SU-DHL-6 (cell line): ENCODE measurements around the gene TMED10.
A peak's percentile ranks its signal among the peaks of the same experiment; 100 is the strongest.

ENCODE experiments used
- H2AFZ ChIP-seq: fragments of 200-600 bp; sonication (generic); 2 replicates; pipeline ENCODE4 v1.6.1; 2014; ENCODE audit warnings: low read depth, mild to moderate bottlenecking, moderate library complexity, mixed read lengths, antibody characterized with exemption, low read length; ENCODE audit not compliant: severe bottlenecking
- H3F3A ChIP-seq: fragments of 200-600 bp; shearing (Covaris generic); 2 replicates; pipeline ENCODE4 v1.6.0; 2016; ENCODE audit warnings: antibody characterized with exemption, mild to moderate bottlenecking; ENCODE audit not compliant: insufficient read depth
- H3K27ac ChIP-seq: fragments of 200-600 bp; sonication (generic); 2 replicates; pipeline ENCODE4 v1.5.1; 2016; ENCODE audit warnings: low read depth, mild to moderate bottlenecking, low read length, moderate library complexity, mixed read lengths
- H3K27me3 ChIP-seq: fragments of 200-600 bp; sonication (generic), shearing (Covaris generic); 2 replicates; pipeline ENCODE4 v1.6.0; 2014; ENCODE audit warnings: mild to moderate bottlenecking, low read length
- H3K36me3 ChIP-seq: fragments of 200-600 bp; sonication (generic); 2 replicates; pipeline ENCODE4 v1.6.1; 2014; ENCODE audit warnings: mild to moderate bottlenecking, low read length, mixed read lengths
- H3K4me2 ChIP-seq: fragments of 300-600, 200-600 bp; shearing (Covaris generic), sonication (generic); 2 replicates; pipeline ENCODE4 v1.6.0; 2014; ENCODE audit warnings: low read length, low read depth, mild to moderate bottlenecking; ENCODE audit not compliant: poor library complexity, severe bottlenecking
- H3K4me3 ChIP-seq: fragments of 200-600 bp; sonication (generic); 2 replicates; pipeline ENCODE4 v1.5.1; 2014; ENCODE audit warnings: antibody characterized with exemption, low read length, mild to moderate bottlenecking, mixed read lengths; ENCODE audit not compliant: insufficient read depth, poor library complexity, severe bottlenecking
- H3K79me2 ChIP-seq: fragments of 200-600 bp; sonication (generic); 2 replicates; pipeline ENCODE4 v1.6.1; 2014; ENCODE audit warnings: mild to moderate bottlenecking, low read length, moderate library complexity; ENCODE audit not compliant: insufficient read depth
- H3K9ac ChIP-seq: fragments of 200-600 bp; sonication (generic); 2 replicates; pipeline ENCODE4 v1.7.0; 2014; ENCODE audit warnings: mild to moderate bottlenecking, low read length
- H3K9me2 ChIP-seq: fragments of 200-600 bp; sonication (generic); replicated peaks from 2 replicates; pipeline ENCODE4 v1.6.1; 2014; ENCODE audit warnings: low read length; ENCODE audit not compliant: insufficient read depth
- H3K9me3 ChIP-seq: fragments of 200-600 bp; sonication (generic); 2 replicates; pipeline ENCODE4 v1.6.1; 2014; ENCODE audit warnings: low read length, mixed read lengths; ENCODE audit not compliant: insufficient read depth
- H4K20me1 ChIP-seq: fragments of 200-600 bp; sonication (generic); 2 replicates; pipeline ENCODE4 v1.6.1; 2014; ENCODE audit warnings: low read depth, mild to moderate bottlenecking, antibody characterized with exemption, low read length, moderate library complexity, mixed read lengths
- EZH2phosphoT487 ChIP-seq: fragments of 200-600 bp; sonication (generic), shearing (Covaris generic); conservative IDR thresholded peaks from 2 replicates; pipeline ENCODE4 v1.6.1; 2018; ENCODE audit warnings: mild to moderate bottlenecking, antibody characterized with exemption, low read length, moderate library complexity, mixed read lengths
- TF ChIP-seq, protein P1 (sequence below): fragments of 200-600 bp; sonication (generic); IDR thresholded peaks from one replicate; pipeline ENCODE4 v1.5.1; 2017; ENCODE audit warnings: antibody characterized with exemption, mild to moderate bottlenecking, low read length, moderate library complexity; ENCODE audit not compliant: insufficient read depth, poor library complexity, severe bottlenecking

Gene TMED10

DNA sequence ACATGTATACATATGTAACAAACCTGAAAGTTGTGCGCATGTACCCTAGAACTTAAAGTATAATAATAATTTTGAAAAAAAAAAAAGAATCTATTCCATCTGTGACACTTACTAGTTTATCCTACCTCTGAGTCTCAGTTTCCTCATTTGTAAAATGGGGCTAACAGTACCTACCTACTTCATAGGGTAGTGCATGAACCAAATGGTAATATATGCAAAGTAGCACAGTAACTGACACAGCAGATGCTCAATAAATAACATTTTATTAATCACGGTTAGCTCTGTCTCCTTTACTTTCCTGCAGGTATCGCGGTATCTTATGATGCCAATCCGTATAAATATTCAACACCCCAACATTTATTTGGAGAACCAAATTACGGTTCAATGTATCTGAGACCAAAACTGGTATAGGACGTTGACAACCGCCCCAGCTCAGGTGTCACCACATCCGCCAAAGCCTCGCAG, 703 bp downstream of the TMED10 start:
- Histone ChIP-seq H2AFZ (peak overlapping the region; percentile 85), H3K9me2 (no peaks in the 10 kb centered on the region), H3K27me3 (no peaks in the 10 kb centered on the region), H3K36me3 (no peaks in the 10 kb centered on the region), H3K9ac (peak overlapping the region; percentile 65), H3K4me3 (peak overlapping the region; percentile 64), H3K79me2 (peaks cover 50% of the 10 kb centered on the region), H4K20me1 (no peaks in the 10 kb centered on the region; the same call in 1 of the 2 replicates), H3F3A (peaks cover 8% of the 10 kb centered on the region; the same call in 1 of the 2 replicates), H3K27ac (peak overlapping the region; percentile 89), H3K4me2 (peak overlapping the region; percentile 68), H3K9me3 (no peaks in the 10 kb centered on the region)
- TF ChIP-seq, protein P1, sequence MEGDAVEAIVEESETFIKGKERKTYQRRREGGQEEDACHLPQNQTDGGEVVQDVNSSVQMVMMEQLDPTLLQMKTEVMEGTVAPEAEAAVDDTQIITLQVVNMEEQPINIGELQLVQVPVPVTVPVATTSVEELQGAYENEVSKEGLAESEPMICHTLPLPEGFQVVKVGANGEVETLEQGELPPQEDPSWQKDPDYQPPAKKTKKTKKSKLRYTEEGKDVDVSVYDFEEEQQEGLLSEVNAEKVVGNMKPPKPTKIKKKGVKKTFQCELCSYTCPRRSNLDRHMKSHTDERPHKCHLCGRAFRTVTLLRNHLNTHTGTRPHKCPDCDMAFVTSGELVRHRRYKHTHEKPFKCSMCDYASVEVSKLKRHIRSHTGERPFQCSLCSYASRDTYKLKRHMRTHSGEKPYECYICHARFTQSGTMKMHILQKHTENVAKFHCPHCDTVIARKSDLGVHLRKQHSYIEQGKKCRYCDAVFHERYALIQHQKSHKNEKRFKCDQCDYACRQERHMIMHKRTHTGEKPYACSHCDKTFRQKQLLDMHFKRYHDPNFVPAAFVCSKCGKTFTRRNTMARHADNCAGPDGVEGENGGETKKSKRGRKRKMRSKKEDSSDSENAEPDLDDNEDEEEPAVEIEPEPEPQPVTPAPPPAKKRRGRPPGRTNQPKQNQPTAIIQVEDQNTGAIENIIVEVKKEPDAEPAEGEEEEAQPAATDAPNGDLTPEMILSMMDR = no peak
- TF ChIP-seq EZH2phosphoT487 = no peak

DNA sequence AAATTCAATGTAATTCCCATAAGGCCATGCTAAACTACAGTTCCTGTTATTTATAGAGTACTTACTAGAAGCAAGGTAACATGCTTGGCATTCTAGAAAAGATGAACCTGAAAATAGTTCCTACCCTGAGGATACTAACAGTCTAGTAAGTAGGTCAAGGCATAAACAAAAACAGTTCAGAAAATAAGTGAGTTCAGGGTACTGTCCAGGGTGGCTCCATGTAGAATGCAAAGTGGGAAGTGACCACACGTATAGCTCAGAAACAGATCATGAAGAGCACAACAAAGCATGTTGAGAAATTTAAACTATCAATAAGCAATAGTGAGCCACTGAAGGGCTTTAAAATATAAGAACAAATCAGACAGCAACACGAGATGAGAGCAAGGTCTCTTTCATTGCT, 2.3 kb downstream of the TMED10 start:
- no peak overlapping the region for H3K9ac ChIP-seq
- H3K36me3 ChIP-seq = no peaks in the 10 kb centered on the region
- no peaks in the 10 kb centered on the region for H3K27me3 ChIP-seq
- no peaks in the 10 kb centered on the region for H3K9me2 ChIP-seq
- no peak overlapping the region for H2AFZ ChIP-seq
- TF ChIP-seq, protein P1 = no peak
- TF ChIP-seq EZH2phosphoT487 = no peak
- no peaks in the 10 kb centered on the region for H3K9me3 ChIP-seq
- no peak overlapping the region for H3K27ac ChIP-seq
- no peak overlapping the region for H3K4me3 ChIP-seq
- no peaks in the 10 kb centered on the region; the same call in 1 of the 2 replicates for H4K20me1 ChIP-seq
- H3K4me2 ChIP-seq = peak overlapping the region; percentile 5
- H3K79me2 ChIP-seq = peaks cover 66% of the 10 kb centered on the region
- H3F3A ChIP-seq = peaks cover 8% of the 10 kb centered on the region; the same call in 1 of the 2 replicates

DNA sequence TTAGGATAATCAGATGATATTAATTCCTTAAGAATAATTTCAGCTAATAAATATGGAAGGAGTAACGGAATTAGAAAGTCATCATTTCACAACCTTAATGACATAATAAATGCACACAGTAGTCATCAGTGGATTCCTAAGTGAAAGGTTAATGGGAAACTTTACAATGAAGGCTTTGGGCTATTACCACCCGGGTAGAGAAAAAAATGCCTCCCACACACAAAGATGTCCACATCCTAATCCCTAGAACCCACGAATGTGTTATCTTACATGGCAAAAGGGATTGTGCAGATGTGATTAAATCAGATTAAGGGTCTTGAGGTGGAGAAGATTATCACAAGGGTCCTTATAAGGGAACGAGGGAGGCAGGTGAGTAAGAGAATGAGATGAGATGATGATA, 5.6 kb downstream of the TMED10 start:
- Histone ChIP-seq H3K4me3 (no peak overlapping the region), H3K9me3 (no peaks in the 10 kb centered on the region), H3K4me2 (no peak overlapping the region), H2AFZ (no peak overlapping the region), H3K9ac (no peak overlapping the region), H3F3A (peaks cover 2% of the 10 kb centered on the region; the same call in 1 of the 2 replicates), H4K20me1 (peaks cover 5% of the 10 kb centered on the region), H3K27ac (no peak overlapping the region), H3K27me3 (no peaks in the 10 kb centered on the region), H3K9me2 (no peaks in the 10 kb centered on the region), H3K79me2 (peaks cover 95% of the 10 kb centered on the region), H3K36me3 (no peaks in the 10 kb centered on the region)
- TF ChIP-seq EZH2phosphoT487 = no peak
- TF ChIP-seq, protein P1 = no peak
